DND-41 (cell line): ENCODE data around the gene IQGAP1.

ENCODE experiments used
- CTCF ChIP-seq: IDR thresholded peaks from 2 replicates; pipeline ENCODE4 v1.5.1; 2012; ENCODE audit warnings: borderline replicate concordance, low read length, moderate library complexity, mild to moderate bottlenecking; ENCODE audit not compliant: poor library complexity, severe bottlenecking; ENCODE audit errors: extremely low read depth
- EZH2 ChIP-seq: IDR thresholded peaks from 3 replicates; pipeline ENCODE4 v1.6.1; 2012; ENCODE audit warnings: borderline replicate concordance, low read depth, mild to moderate bottlenecking, moderate library complexity, low read length, inconsistent platforms; ENCODE audit not compliant: severe bottlenecking

- no peak for TF ChIP-seq CTCF
- no peak for TF ChIP-seq EZH2
Observed at GRCh38 chr15:90367576-90367975, 20.5 kb upstream of the IQGAP1 start.
